ENCODE data around the gene TRPC4AP.
A peak's percentile ranks its signal among the peaks of the same experiment; 100 is the strongest.
"Not testable (repeated sequence)": the region's sequence is repeated elsewhere in the genome, so short reads cannot be mapped to it uniquely, and the experiment has no call there.

TRPC4AP gene

DNA sequence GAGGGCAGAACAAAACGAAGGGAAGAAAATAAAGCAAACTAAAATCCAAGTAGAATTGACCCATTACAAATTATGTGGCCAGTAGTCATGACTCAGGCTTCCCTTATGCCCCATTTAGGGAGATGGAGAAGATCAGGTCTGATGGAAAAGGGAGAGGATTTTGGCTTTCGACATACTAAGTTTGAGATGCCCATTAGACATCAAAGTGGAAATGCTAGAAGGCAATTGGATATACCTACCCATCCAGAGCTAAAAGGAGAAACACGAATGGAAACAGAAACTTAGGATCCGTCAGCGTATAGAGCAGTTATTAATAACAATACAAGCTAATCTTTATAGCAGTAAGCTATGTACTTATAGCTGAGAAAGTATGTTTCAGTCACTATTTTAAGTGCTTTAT, 4.8 kb downstream of the TRPC4AP start:
- ChIA-PET CTCF (no interaction called here), POLR2A (no interaction called here)
- Histone ChIP-seq H3K27ac (ENCODE audit: insufficient read depth in 1 of 2, low read depth in 1 of 2, low read length in 2 of 2, poor library complexity in 1 of 2, severe bottlenecking in 2 of 2) (no peak overlapping the region), H3K4me3 (ENCODE audit: control insufficient read depth in 1 of 7, extremely low read depth in 1 of 7, insufficient read depth in 4 of 7, low read depth in 2 of 7, low read length in 6 of 7) (no peak overlapping the region), H3K27me3 (replicated peaks in 2 of 5; ENCODE audit: control insufficient read depth in 4 of 5, insufficient read depth in 5 of 5, low read length in 4 of 5) (no peaks in the 10 kb centered on the region), H3K4me1 (ENCODE audit: control extremely low read depth in 1 of 4, control insufficient read depth in 4 of 4, insufficient read depth in 4 of 4, low read length in 3 of 4) (peaks cover 11 to 34% (median 24%) of the 10 kb centered on the region in 4 experiments), H3K9me3 (ENCODE audit: control extremely low read depth in 1 of 5, control insufficient read depth in 4 of 5, insufficient read depth in 2 of 5, low read depth in 1 of 5, low read length in 4 of 5) (no peaks in the 10 kb centered on the region), H3K36me3 (ENCODE audit: control insufficient read depth in 4 of 4, insufficient read depth in 4 of 4, low read length in 3 of 4) (peaks cover 0 to 11% (median 5%) of the 10 kb centered on the region in 4 experiments)
- no peak for DNase-seq
- no CpG with 5 or more reads among the region's 5 CpGs for WGBS (ENCODE audit: insufficient coverage)

DNA sequence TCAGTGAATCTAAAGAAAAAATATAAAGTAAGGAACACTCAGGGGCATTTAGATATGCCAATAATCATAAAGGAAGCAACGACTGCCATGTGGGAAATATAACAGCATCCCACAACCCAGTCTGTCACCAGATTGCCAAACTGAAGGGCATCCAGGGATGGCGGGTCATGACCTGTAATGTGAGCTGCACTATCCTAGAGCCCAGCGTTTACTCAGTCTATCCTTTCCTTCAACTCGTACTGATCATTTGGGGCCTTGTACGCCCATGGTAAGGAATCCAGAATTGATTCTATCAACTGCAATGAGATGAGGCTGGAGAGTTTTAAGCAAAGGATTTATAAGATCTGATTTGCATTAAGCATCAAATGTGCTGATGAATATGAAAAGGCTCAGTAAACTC, 5.3 kb downstream of the TRPC4AP start:
- 96% methylated on average over 5 of the region's 5 CpGs for WGBS (ENCODE audit: insufficient coverage)
- DNase-seq = no peak
- H3K4me1 ChIP-seq (ENCODE audit: control extremely low read depth in 1 of 4, control insufficient read depth in 4 of 4, insufficient read depth in 4 of 4, low read length in 3 of 4) = peaks cover 11 to 33% (median 23%) of the 10 kb centered on the region in 4 experiments
- no peak overlapping the region for H3K27ac ChIP-seq (ENCODE audit: insufficient read depth in 1 of 2, low read depth in 1 of 2, low read length in 2 of 2, poor library complexity in 1 of 2, severe bottlenecking in 2 of 2)
- no peaks in the 10 kb centered on the region for H3K27me3 ChIP-seq (replicated peaks in 2 of 5; ENCODE audit: control insufficient read depth in 4 of 5, insufficient read depth in 5 of 5, low read length in 4 of 5)
- CTCF ChIA-PET = no interaction called here
- no peaks in the 10 kb centered on the region for H3K9me3 ChIP-seq (ENCODE audit: control extremely low read depth in 1 of 5, control insufficient read depth in 4 of 5, insufficient read depth in 2 of 5, low read depth in 1 of 5, low read length in 4 of 5)
- peaks cover 0 to 11% (median 5%) of the 10 kb centered on the region in 4 experiments for H3K36me3 ChIP-seq (ENCODE audit: control insufficient read depth in 4 of 4, insufficient read depth in 4 of 4, low read length in 3 of 4)
- POLR2A ChIA-PET = no interaction called here
- H3K4me3 ChIP-seq (ENCODE audit: control insufficient read depth in 1 of 7, extremely low read depth in 1 of 7, insufficient read depth in 4 of 7, low read depth in 2 of 7, low read length in 6 of 7) = no peak overlapping the region

GRCh38 chr20:35085477-35086225, 7.0 kb downstream of the TRPC4AP start:
- Histone ChIP-seq H3K4me3 (ENCODE audit: control insufficient read depth in 1 of 7, extremely low read depth in 1 of 7, insufficient read depth in 4 of 7, low read depth in 2 of 7, low read length in 6 of 7) (no peak overlapping the region), H3K27ac (ENCODE audit: insufficient read depth in 1 of 2, low read depth in 1 of 2, low read length in 2 of 2, poor library complexity in 1 of 2, severe bottlenecking in 2 of 2) (peak overlapping the region in 1 of 2 experiments; percentile 25), H3K27me3 (replicated peaks in 2 of 5; ENCODE audit: control insufficient read depth in 4 of 5, insufficient read depth in 5 of 5, low read length in 4 of 5) (no peaks in the 10 kb centered on the region), H3K9me3 (ENCODE audit: control extremely low read depth in 1 of 5, control insufficient read depth in 4 of 5, insufficient read depth in 2 of 5, low read depth in 1 of 5, low read length in 4 of 5) (no peaks in the 10 kb centered on the region), H3K4me1 (ENCODE audit: control extremely low read depth in 1 of 4, control insufficient read depth in 4 of 4, insufficient read depth in 4 of 4, low read length in 3 of 4) (peaks cover 2 to 21% (median 11%) of the 10 kb centered on the region in 4 experiments), H3K36me3 (ENCODE audit: control insufficient read depth in 4 of 4, insufficient read depth in 4 of 4, low read length in 3 of 4) (peaks cover 0 to 11% (median 5%) of the 10 kb centered on the region in 4 experiments)
- ChIA-PET POLR2A (no interaction called here), CTCF (interaction anchor here (0.6 to 1.9 kb wide), 2 partner anchors 11 to 1053 kb away, joined by 3 to 7 read pairs; no protein-coding TSS in a partner anchor)
- peak in 2 of 3 donors; percentile 37 to 56 for DNase-seq
- 86% methylated on average over 5 of the region's 11 CpGs for WGBS (ENCODE audit: insufficient coverage)

- Histone ChIP-seq H3K27me3 (replicated peaks in 2 of 5; ENCODE audit: control insufficient read depth in 4 of 5, insufficient read depth in 5 of 5, low read length in 4 of 5) (no peaks in the 10 kb centered on the region), H3K4me3 (ENCODE audit: control insufficient read depth in 1 of 7, extremely low read depth in 1 of 7, insufficient read depth in 4 of 7, low read depth in 2 of 7, low read length in 6 of 7) (no peak overlapping the region), H3K36me3 (ENCODE audit: control insufficient read depth in 4 of 4, insufficient read depth in 4 of 4, low read length in 3 of 4) (peaks cover 0 to 11% (median 5%) of the 10 kb centered on the region in 4 experiments), H3K9me3 (ENCODE audit: control extremely low read depth in 1 of 5, control insufficient read depth in 4 of 5, insufficient read depth in 2 of 5, low read depth in 1 of 5, low read length in 4 of 5) (no peaks in the 10 kb centered on the region), H3K27ac (ENCODE audit: insufficient read depth in 1 of 2, low read depth in 1 of 2, low read length in 2 of 2, poor library complexity in 1 of 2, severe bottlenecking in 2 of 2) (peak overlapping the region in 1 of 2 experiments; percentile 25), H3K4me1 (ENCODE audit: control extremely low read depth in 1 of 4, control insufficient read depth in 4 of 4, insufficient read depth in 4 of 4, low read length in 3 of 4) (peaks cover 0 to 19% (median 10%) of the 10 kb centered on the region in 4 experiments)
- POLR2A ChIA-PET = no interaction called here
- CTCF ChIA-PET = interaction anchor here (0.6 to 1.9 kb wide), 2 partner anchors 11 to 1053 kb away, joined by 3 to 7 read pairs; no protein-coding TSS in a partner anchor
- 100% methylated on average over 1 of the region's 3 CpGs for WGBS (ENCODE audit: insufficient coverage)
- no peak for DNase-seq
Observed at GRCh38 chr20:35084998-35085397, 7.6 kb downstream of the TRPC4AP start.

DNA sequence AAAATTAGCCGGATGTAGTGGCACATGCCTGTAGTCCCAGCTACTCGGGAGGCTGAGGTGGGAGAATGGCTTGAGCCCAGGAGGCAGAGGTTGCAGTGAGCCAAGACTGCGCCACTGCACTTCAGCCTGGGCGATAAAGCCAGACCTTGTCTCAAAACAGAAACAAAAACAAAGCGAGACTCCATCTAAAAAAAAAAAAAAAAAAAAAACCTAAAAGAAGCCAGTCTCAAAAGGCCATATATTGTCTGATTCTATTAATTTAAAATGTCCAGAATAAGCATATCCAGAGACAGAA, 12.3 kb downstream of the TRPC4AP start:
- WGBS (ENCODE audit: insufficient coverage) = no CpG with 5 or more reads among the region's 5 CpGs
- H3K36me3 ChIP-seq (ENCODE audit: control insufficient read depth in 4 of 4, insufficient read depth in 4 of 4, low read length in 3 of 4) = peaks cover 12 to 22% (median 17%) of the 10 kb centered on the region in 4 experiments
- DNase-seq; H3K4me1 ChIP-seq (ENCODE audit: control extremely low read depth in 1 of 4, control insufficient read depth in 4 of 4, insufficient read depth in 4 of 4, low read length in 3 of 4); H3K4me3 ChIP-seq (ENCODE audit: control insufficient read depth in 1 of 7, extremely low read depth in 1 of 7, insufficient read depth in 4 of 7, low read depth in 2 of 7, low read length in 6 of 7); H3K27ac ChIP-seq (ENCODE audit: insufficient read depth in 1 of 2, low read depth in 1 of 2, low read length in 2 of 2, poor library complexity in 1 of 2, severe bottlenecking in 2 of 2); H3K27me3 ChIP-seq (replicated peaks in 2 of 5; ENCODE audit: control insufficient read depth in 4 of 5, insufficient read depth in 5 of 5, low read length in 4 of 5); POLR2A ChIA-PET; H3K9me3 ChIP-seq (ENCODE audit: control extremely low read depth in 1 of 5, control insufficient read depth in 4 of 5, insufficient read depth in 2 of 5, low read depth in 1 of 5, low read length in 4 of 5): not testable (repeated sequence)
- CTCF ChIA-PET = interaction anchor here (1.6 kb wide), 2 partner anchors 11 to 16 kb away, joined by 4 to 5 read pairs; no protein-coding TSS in a partner anchor

DNA sequence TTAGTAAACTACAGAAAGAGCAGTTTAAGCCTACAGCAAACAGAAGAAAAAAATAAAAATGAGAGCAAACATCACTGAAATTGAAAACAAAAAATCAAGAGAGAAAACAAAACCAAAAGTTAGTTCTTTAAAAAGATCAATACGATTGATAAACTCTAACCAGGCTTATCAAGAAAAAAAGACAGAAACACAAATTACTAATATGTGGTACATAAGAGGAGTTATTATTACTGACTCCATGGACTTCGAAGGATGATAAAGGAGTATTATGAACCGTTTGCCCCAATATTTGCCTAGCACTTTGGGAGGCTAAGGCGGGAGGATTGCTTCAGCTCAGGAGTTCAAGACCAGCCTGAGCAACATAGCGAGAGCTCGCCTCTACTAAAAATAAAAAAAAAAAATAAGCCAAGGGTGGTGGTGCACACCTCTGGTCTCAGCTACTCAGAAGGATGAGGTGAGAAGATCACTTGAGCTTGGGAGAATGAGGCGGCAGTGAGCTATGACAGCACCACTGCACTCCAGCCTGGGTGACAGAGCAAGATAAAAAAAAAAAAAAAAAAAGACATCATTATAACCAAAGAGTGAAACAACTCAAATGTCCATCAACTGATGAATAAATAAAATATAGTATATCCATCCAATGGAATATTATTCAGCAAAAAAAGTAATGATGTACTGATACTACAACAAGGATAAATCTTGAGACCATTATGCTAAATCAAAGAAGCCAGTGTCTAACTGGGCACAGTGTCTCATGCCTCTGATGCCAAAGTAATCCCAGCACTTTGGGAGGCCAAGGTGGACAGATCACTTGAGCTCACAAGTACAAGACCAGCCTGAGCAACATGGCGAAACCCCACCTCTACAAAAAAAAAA, 12.9 kb downstream of the TRPC4AP start:
- 100% methylated on average over 3 of the region's 8 CpGs for WGBS (ENCODE audit: insufficient coverage)
- Histone ChIP-seq H3K9me3 (ENCODE audit: control extremely low read depth in 1 of 5, control insufficient read depth in 4 of 5, insufficient read depth in 2 of 5, low read depth in 1 of 5, low read length in 4 of 5) (peaks cover 1 to 6% (median 2%) of the 10 kb centered on the region in 5 experiments), H3K27ac (ENCODE audit: insufficient read depth in 1 of 2, low read depth in 1 of 2, low read length in 2 of 2, poor library complexity in 1 of 2, severe bottlenecking in 2 of 2) (no peak overlapping the region), H3K27me3 (replicated peaks in 2 of 5; ENCODE audit: control insufficient read depth in 4 of 5, insufficient read depth in 5 of 5, low read length in 4 of 5) (no peaks in the 10 kb centered on the region), H3K4me3 (ENCODE audit: control insufficient read depth in 1 of 7, extremely low read depth in 1 of 7, insufficient read depth in 4 of 7, low read depth in 2 of 7, low read length in 6 of 7) (no peak overlapping the region), H3K36me3 (ENCODE audit: control insufficient read depth in 4 of 4, insufficient read depth in 4 of 4, low read length in 3 of 4) (peaks cover 12 to 22% (median 17%) of the 10 kb centered on the region in 4 experiments), H3K4me1 (ENCODE audit: control extremely low read depth in 1 of 4, control insufficient read depth in 4 of 4, insufficient read depth in 4 of 4, low read length in 3 of 4) (peaks cover 0 to 2% (median 0%) of the 10 kb centered on the region in 4 experiments)
- ChIA-PET POLR2A (no interaction called here), CTCF (interaction anchor here (1.6 kb wide), 2 partner anchors 11 to 16 kb away, joined by 4 to 5 read pairs; no protein-coding TSS in a partner anchor)
- no peak for DNase-seq

All from common myeloid progenitor, CD34-positive (primary cell).